Nephron progenitor cell (in vitro differentiated cells): ENCODE data around the gene KLK7.
A peak's percentile ranks its signal among the peaks of the same experiment; 100 is the strongest.

Source experiments
- DNase-seq: peaks from one replicate; pipeline ENCODE4 v3.0.0; 2021
- H3K27ac Mint-ChIP-seq: 2 replicates; pipeline ENCODE4 v1.8.0; 2021; ENCODE audit warnings: mild to moderate bottlenecking, moderate library complexity, mixed read lengths
- H3K27me3 Mint-ChIP-seq: 2 replicates; pipeline ENCODE4 v1.8.0; 2021; ENCODE audit warnings: mild to moderate bottlenecking, low read depth, mixed read lengths; ENCODE audit not compliant: poor library complexity
- H3K36me3 Mint-ChIP-seq: 2 replicates; pipeline ENCODE4 v1.8.0; 2021; ENCODE audit warnings: low read depth, mixed read lengths
- H3K4me1 Mint-ChIP-seq: 2 replicates; pipeline ENCODE4 v1.8.0; 2021; ENCODE audit warnings: mixed read lengths
- H3K4me3 Mint-ChIP-seq: 2 replicates; pipeline ENCODE4 v1.8.0; 2021; ENCODE audit warnings: mild to moderate bottlenecking, moderate library complexity, mixed read lengths
- H3K9me3 Mint-ChIP-seq: 2 replicates; pipeline ENCODE4 v1.8.0; 2021; ENCODE audit warnings: mild to moderate bottlenecking, moderate library complexity, mixed read lengths
- TF ChIP-seq, protein P1 (sequence below): fragments of 200-600 bp; sonication (generic); IDR thresholded peaks from 2 replicates; pipeline ENCODE4 v1.5.0; 2021; ENCODE audit warnings: antibody characterized with exemption

The KLK7 gene

DNA sequence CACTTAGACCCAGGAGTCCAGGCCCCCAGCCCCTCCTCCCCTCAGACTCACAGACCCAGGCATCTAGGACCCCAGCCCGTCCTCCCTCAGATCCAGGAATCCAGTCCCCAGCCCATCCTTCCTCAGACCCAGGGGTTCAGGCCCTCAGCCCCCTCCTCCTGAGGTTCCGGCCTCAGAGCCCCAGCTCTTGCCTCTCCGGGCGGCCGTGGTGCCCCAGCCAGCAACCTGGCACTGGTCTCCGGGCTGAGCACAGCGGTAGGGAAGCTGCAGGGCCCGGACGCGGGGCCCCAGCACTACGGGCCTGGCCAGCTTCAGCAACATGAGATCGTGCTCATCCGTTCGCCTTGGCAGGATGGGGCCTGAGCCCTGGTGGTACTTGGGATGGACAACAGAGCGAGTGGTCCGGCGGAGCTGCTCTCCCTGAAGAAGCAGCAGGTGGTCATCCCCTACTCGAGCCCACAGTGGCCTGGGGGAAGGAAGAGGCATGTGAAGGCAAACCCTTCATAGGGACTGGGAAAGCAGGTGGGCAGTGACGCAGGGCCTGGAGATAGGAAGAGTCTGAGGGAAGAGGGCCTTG lies 32.1 kb upstream of the KLK7 start:
- H3K4me1 Mint-ChIP-seq = peaks cover 14% of the 10 kb centered on the region
- no peak overlapping the region for H3K27ac Mint-ChIP-seq
- no peaks in the 10 kb centered on the region for H3K36me3 Mint-ChIP-seq
- DNase-seq = no peak
- peaks cover 91% of the 10 kb centered on the region for H3K27me3 Mint-ChIP-seq
- TF ChIP-seq, protein P1, sequence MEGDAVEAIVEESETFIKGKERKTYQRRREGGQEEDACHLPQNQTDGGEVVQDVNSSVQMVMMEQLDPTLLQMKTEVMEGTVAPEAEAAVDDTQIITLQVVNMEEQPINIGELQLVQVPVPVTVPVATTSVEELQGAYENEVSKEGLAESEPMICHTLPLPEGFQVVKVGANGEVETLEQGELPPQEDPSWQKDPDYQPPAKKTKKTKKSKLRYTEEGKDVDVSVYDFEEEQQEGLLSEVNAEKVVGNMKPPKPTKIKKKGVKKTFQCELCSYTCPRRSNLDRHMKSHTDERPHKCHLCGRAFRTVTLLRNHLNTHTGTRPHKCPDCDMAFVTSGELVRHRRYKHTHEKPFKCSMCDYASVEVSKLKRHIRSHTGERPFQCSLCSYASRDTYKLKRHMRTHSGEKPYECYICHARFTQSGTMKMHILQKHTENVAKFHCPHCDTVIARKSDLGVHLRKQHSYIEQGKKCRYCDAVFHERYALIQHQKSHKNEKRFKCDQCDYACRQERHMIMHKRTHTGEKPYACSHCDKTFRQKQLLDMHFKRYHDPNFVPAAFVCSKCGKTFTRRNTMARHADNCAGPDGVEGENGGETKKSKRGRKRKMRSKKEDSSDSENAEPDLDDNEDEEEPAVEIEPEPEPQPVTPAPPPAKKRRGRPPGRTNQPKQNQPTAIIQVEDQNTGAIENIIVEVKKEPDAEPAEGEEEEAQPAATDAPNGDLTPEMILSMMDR = no peak
- peaks cover 21% of the 10 kb centered on the region for H3K9me3 Mint-ChIP-seq
- H3K4me3 Mint-ChIP-seq = peak overlapping the region; percentile 61

DNA sequence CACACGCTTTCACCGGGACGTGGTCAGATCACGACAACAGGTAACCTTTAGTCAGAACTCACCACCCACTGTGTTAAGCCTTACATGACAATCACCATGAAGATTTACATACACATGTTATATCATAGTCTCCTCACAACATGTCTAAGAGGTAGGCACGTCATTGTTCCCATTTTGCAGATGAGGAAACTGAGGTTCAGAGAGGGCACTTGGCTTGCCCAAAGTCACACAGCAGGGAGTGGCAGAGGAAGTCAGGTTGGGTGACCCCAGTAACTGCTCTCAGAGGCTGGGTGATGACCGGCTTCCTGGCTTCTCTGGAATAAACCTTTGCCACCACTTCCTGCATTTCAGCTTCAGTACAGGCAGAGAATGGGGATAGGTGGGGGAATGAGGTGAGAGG lies 30.5 kb upstream of the KLK7 start:
- DNase-seq = no peak
- peaks cover 14% of the 10 kb centered on the region for H3K4me1 Mint-ChIP-seq
- no peaks in the 10 kb centered on the region for H3K36me3 Mint-ChIP-seq
- H3K9me3 Mint-ChIP-seq = peaks cover 21% of the 10 kb centered on the region
- peaks cover 90% of the 10 kb centered on the region for H3K27me3 Mint-ChIP-seq
- H3K4me3 Mint-ChIP-seq = no peak overlapping the region
- TF ChIP-seq, protein P1 = no peak
- H3K27ac Mint-ChIP-seq = no peak overlapping the region

DNA sequence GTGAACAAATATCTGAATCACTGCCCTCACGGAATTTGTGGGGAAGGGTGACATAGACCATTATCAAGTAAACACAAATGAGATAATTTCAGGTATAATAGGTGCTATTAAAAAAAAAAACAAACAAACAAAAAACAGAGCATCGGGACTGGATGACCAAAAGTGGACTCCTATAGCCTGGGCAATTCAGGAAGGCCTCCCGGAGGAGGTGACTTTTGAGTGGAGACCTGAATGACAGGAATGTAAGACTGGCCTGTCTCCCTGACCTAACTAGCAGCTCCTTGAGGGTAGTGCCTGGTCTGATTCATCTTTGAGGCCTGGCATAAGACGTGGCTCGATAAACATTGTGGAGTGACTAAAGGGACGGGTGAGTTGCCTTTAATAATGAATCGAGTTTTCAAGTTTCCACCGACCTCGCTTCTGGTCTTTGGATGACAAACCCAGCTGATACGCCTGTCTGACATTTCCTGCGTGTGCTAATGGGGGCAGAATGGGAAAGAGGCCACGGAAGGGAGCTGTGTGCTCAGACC lies 29.0 kb upstream of the KLK7 start:
- Mint-ChIP-seq H3K27me3 (peaks cover 86% of the 10 kb centered on the region), H3K27ac (no peak overlapping the region), H3K9me3 (peaks cover 16% of the 10 kb centered on the region), H3K4me3 (no peak overlapping the region), H3K4me1 (peaks cover 5% of the 10 kb centered on the region), H3K36me3 (no peaks in the 10 kb centered on the region)
- no peak for DNase-seq
- TF ChIP-seq, protein P1 = no peak

DNA sequence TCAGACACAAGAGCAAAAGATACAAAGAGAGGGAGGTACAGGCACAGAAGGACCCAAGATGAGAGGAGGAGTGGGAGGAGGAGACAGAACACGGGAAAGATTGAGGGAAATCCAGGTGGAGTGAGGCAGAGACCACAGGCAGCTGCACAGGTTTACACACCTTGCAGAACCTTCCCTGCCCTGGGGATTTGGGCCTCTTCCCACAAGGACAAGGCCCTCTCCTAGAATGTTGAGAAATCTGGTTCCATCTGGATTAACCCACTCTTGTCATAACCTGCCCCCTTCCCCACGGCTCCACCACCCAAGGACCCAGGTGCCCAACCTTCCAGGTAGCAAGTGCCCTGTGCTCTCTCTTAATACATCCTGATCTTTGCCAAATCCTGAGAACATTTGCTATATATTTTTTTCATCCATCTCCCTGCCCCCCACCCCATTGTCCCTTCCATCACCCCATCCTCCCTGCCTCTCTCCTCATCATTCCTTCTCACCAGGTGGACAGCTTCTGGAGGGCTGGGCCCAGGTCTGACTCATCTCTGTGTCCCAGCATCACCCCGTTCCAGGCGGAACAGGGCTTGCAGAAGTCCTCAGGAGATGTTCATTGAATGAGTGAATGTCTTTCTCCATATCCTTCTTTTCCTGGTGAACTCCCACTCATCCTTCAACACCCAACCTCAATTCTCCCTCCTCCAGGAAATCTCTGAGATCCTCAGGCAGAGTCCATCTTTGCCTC lies 26.5 kb upstream of the KLK7 start:
- Mint-ChIP-seq H3K4me1 (peaks cover 6% of the 10 kb centered on the region), H3K27ac (no peak overlapping the region), H3K36me3 (no peaks in the 10 kb centered on the region), H3K4me3 (no peak overlapping the region), H3K27me3 (peaks cover 77% of the 10 kb centered on the region), H3K9me3 (no peaks in the 10 kb centered on the region)
- no peak for DNase-seq
- TF ChIP-seq, protein P1 = no peak

DNA sequence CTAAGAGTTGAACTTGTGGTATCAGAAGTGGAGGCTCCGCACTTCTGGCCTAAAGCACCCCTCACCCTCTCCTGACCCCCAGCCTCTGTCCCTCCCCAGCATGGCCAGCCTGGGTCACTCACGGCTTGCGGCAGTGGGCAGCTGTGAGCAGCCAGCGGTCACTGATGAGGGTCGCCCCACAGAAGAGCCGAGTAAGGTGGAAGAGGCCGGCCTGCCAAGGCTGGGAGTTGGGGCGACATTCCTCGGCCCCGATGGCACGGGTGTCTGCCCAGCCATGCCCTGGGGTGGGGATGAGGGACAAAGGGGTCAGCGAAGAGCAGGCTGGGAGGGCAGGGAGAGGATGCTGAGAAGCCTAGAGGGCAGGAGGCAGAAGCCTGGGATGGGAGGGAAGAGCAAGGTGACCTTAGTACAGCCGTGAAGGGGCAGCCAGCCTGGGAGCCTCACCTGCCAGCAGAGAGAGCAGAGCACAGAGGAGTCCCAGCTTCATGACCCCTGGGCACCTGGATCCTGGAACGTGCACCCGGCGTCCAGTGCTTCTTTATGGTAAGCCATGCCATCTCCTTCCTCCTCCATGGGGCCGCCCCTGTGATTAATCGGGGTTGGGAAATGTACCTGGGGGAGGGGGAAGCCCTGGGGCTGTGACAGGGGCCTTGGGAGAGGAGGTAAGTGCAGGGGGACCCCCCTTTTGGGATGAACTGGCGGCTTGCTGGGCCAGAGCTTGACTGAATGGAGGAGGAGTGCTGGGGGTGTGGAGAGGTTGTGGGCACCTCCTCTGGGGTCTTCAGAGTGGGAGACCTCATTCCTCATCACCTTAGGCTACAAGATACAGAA lies 25.6 kb upstream of the KLK7 start:
- H3K4me3 Mint-ChIP-seq = no peak overlapping the region
- no peak for DNase-seq
- no peaks in the 10 kb centered on the region for H3K9me3 Mint-ChIP-seq
- TF ChIP-seq, protein P1 = no peak
- peaks cover 11% of the 10 kb centered on the region for H3K4me1 Mint-ChIP-seq
- H3K27ac Mint-ChIP-seq = no peak overlapping the region
- H3K27me3 Mint-ChIP-seq = peaks cover 77% of the 10 kb centered on the region
- no peaks in the 10 kb centered on the region for H3K36me3 Mint-ChIP-seq
